NCI-H345 treated with DMSO at 0.1 percent for 48 hours (cell line): ENCODE results near the gene VPS9D1.
A peak's percentile ranks its signal among the peaks of the same experiment; 100 is the strongest.
"Not testable (repeated sequence)": the region's sequence is repeated elsewhere in the genome, so short reads cannot be mapped to it uniquely, and the experiment has no call there.

ENCODE experiments used
- DNase-seq: peaks from one replicate; lab custom pipeline; 2025; ENCODE audit not compliant: unreplicated experiment; lab: John Stamatoyannopoulos, UW

Gene VPS9D1

DNA sequence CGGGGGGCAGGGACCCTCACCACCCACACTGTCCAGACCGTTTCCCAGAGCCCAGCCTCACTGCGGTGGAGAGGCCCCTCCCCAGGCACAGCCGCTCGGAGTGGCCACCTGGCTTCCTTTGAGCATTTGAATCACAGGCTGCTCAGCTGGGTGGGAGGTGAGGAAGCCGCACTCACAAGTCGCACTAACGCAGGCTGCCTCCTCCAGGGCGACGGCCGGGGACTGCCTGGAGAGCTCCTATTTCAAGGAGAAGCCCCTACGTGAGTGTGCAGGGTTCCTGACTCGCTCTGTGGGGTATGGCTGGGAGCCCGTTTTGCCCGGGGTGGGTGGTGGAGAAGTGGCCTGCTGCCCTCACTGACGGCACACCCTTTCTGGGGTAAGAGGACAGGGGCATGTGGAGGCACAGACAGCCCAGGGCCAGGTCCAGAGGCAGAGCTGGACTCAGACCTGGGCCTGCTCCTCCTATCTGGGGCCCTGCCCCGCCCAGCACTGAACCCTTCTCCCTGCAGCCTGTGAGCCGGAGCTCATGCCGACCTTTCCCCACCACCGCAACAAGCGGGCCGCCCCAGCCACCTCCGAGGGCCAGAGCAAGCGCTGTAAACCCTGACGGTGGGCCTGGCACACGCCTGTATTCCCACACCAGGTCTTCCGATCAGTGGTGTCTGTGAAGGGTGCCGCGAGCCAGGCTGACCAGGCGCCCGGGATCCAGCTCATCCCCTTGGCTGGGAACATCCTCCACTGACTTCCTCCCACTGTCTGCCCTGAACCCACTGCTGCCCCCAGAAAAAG is 25.4 kb downstream of the VPS9D1 start:
- DNase-seq = no peak

DNA sequence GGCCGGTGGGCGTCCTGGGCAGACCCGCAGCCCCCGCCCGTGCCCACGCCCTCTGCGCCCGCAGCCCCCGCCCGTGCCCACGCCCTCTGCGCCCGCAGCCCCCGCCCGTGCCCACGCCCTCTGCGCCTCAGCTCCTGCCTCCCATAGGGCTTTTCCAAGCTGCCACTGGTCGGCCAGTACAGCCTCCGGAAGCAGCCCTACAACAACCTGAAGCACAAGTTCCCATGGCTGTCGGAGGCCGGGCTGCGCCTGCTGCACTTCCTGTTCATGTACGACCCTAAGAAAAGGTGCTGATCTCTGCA is 26.0 kb downstream of the VPS9D1 start:
- not testable (repeated sequence) for DNase-seq

DNA sequence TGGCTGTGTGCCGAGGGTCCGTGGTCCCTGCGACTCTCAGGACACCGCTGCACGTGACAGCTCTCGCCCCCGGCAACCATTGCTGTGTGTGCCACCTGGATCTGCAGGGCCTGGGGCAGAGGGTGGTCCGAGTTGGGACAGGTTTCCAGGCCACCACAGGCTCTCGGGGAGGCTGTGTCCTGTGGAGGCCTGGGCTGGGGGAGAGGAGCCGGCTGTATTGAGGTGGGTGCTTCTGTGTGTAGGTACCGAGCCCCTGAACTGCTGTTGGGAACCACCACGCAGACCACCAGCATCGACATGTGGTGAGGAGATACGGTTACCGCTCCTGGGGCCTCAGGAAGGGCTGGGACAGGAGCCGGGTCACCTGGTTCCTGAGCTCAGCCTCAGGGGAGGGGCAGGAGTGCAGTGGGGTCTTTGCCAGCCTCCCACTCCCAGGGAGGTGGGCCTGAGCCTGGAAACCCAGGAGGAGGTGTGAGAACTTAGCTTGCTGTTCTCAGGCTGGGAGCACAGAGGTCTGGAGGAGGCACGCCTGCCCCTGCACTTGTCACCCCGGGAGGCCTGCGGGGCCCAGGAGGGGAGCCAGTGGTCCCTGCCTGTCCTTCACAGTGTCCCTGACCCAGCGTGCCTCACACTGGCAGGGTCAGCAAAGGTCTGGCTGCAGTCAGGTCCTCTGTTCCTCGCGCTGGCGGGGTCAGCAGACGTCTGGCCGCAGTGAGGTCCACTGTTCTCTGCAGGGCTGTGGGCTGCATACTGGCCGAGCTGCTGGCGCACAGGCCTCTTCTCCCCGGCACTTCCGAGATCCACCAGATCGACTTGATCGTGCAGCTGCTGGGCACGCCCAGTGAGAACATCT is 26.5 kb downstream of the VPS9D1 start:
- no peak for DNase-seq

DNA sequence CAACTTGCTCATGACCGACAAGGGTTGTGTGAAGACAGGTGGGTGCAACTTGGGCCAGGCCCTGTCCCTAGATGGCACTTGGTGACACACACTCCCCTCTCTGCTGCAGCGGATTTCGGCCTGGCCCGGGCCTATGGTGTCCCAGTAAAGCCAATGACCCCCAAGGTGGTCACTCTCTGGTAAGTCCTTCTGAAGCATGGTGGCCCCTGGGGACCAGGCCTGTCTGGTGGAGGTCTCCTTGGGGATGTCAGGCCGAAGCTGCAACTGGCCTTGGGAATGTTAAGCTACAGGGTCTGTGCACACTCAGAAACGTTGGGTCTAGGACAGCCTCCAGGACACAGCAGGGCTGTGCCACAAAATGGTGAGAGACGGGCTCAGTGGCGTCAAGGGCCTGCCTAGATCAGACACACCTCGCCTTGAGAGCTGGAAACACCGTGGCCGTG is 27.4 kb downstream of the VPS9D1 start:
- DNase-seq = no peak

DNA sequence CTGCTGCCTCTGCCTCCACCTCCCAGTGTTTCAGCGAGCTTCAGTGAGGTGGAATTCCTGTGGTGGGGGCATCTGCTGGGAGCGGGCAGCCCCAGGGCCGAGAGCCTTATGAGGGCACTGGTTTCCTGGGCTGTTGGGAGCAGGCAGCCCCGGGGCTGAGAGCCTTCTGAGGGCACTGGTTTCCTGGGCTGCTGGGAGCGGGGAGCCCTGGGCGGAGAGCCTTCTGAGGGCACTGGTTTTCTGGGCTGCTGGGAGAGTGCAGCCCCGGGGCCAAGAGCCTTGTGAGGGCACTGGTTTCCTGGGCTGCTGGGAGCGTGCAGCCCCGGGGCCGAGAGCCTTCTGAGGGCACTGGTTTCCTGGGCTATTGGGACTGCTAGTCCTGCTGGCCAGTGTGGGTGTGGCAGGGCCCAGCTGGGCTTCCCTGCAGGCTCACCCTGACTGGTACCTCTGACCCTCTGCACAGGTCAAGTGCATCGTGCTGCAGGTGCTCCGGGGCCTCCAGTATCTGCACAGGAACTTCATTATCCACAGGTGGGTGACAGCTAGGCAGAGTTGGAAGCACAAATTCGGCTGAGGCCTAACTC is 28.6 kb downstream of the VPS9D1 start:
- no peak for DNase-seq

DNA sequence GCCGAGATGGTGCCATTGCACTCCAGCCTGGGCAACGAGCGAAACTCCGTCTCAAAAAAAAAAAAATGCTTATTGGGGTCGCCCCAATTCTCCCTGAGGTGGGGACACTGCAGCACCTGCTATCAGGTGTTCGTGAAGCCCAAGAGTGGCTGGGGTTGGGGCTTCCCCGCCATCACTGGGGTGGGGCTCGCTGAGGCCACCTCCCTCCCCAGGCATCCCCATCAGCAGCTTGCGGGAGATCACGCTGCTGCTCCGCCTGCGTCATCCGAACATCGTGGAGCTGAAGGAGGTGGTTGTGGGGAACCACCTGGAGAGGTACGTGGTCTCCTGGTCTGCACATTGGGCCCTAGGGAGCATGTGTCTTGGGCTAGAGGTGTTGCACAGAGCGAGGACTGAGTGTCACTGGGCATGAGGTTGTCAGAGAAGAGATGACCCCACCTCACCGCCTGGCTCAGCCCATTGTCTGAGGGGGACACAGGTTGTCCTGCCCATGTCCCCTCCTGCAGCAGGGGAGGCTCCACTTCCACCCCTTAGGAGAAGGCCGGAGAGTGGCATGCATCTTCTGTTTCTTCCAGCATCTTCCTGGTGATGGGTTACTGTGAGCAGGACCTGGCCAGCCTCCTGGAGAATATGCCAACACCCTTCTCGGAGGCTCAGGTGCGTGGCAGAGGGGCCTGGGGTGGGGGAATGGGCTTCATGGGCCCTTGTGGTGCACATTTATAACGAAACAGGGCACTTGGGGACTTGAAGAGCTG is 29.3 kb downstream of the VPS9D1 start:
- no peak for DNase-seq

DNA sequence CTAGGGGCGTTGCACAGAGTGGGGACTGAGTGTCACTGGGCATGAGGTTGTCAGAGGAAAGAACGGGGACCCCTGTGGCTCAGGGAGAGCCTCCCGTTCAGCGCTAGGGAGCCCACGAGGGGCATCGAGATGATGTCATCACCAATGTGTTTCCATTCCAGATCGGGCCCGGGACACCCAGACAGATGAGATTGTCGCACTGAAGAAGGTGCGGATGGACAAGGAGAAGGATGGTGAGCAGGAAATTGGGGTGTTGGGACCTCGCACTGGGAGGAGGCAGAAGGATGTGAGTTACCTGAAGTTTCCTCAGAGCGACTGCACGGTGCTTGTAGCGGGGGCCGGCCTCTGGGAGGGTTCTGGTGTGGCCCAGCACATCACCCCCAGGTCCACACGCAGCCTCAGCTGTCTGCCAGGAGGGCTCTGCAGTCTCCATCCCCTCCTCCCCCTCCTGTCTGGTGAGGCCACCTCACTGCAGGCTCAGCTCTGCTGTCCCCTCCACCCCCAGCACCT is 30.3 kb downstream of the VPS9D1 start:
- DNase-seq = no peak

DNA sequence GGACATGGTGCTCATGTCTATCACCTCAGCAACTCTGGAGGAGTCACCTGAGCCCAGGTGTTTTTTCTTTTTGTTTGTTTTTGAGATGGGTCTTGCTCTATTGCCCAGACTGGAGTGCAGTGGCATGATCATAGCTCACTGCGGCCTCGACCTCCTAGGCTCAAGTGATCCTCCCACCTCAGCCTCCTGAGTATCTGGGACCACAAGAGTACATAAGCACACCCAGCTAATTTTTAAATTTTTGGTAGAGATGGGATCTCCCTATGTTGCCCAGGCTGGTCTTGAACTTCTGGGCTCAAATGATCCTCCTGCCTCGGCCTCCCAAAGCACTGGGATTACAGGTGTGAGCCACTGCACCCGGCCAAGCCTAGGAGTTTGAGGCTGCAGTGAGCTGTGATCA is 31.1 kb downstream of the VPS9D1 start:
- DNase-seq = not testable (repeated sequence)

DNA sequence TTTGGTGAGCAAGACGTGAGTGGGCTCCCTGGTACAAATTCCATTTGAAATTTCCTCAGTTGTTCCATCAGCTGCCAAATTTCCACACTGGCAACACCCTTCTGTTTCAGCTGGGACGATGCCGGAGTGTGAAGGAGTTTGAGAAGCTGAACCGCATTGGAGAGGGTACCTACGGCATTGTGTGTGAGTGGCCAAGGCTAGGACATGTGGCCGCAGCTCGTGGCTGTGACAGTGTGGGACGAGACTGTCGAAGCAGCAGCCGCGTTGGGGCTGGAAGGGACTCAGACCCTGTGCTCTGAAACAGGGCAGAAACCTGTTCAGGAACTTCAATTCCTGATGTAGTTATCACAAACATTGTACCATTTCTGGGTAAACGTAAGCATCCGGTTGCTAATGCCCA is 31.6 kb downstream of the VPS9D1 start:
- DNase-seq = no peak

DNA sequence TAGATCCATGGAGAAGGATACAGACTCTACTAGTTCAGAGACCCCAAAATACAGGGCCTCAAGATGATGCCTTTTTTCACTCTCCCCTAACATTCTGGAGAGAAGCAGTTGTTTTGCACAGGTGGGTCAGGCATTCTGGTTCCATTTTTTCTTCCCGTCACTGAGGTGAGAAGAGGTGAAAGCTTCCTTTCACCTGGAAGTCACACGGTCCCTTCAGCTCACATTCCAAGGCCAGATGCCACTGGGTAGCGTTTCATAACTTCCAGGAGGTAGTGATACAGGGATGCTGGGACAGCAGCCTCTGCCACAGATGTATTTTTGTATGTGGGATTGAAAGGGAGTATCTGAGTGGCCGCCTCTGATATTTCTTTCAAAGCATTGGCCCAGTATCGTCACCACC is 32.3 kb downstream of the VPS9D1 start:
- no peak for DNase-seq

DNA sequence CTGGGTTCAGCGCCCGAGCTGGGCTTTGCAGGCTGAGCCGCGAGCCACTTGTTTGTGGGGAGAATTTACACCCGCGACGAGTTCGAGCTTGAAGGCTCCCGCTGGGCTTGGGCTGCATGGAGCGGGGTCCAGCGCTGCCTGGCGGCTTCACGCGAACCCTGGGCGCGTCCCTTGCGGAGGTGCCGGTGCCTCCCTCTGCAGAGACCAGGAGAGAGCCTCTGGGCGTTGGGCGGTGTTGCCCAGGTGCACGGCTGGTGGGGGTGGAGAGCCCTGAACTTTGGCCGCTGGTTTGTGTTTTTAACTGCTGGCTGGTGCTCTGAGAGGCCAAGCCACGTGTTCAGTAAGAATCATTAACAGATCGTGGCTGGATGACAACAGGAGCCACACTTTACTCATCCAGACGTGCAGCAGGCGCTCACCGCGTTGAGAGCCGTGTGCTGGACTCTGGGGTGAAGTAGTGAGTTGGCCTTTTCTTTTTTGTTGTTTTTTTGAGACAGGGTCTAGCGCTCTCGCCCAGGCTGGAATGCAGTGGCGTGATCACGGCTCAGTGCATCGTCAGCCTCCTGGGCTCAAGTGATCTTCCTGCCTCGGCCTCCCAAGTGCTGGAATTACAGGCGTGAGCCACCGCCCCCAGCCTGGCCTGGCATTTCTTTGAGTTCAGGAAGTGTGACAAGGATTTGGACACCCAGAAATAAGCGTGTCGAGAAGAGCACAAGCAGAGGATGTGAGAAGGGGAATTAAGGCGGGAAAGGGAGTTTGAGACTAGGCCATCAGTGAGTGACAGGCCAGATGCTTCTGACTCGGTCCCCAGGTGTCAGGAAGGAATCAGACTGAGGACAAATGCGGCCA is 33.4 kb downstream of the VPS9D1 start:
- DNase-seq = no peak

DNA sequence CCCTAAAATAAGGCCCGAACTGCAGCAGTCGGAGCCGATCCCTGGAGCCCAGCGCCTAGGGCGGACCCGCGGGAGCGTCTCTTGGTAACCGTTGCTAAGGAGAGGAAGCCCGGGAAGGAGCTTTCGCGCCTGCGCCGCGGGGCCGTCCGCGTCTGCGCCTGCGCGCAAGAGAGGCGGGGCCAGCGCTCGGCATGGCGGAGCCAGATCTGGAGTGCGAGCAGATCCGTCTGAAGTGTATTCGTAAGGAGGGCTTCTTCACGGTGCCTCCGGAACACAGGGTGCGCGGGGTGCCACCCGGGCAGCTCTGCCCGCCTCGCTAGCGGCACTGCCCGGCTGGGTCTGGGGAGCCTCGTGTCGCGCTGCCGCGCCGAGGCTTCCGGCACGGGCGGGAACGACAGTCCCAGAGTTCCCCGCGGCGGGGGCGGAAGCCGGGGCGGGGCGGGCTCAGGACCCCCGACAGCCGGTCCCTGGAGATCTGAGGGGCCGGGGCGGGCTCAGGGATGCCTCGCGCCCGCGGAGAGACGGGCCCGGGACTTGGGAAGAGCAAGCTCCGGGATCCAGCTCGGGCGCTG is 34.1 kb downstream of the VPS9D1 start, which contains the start of gene CDK10:
TSS of gene CDK10 (plus strand) at position 170 of the 572 bp plus-strand sequence. CDS start at position 192, 22 bp downstream.
- peak; percentile 80 for DNase-seq

DNA sequence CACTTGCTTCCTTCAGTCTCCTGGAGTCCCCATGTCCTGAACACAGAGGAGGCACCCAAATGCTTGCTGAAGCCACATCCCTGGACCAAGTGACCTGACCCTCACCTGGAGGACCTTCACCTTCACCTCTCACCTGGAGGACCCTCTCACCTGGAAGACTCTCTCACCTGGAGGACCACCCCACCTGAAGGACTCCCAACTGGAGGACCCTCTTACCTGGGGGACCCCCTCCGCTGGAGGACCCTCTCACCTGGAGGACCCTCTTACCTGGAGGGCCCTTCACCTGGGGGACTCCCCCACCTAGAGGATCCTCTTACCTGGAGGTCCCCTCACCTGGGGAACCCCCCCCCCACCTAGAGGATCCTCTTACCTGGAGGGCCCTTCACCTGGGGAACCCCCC is 34.8 kb downstream of the VPS9D1 start:
- no peak for DNase-seq

DNA sequence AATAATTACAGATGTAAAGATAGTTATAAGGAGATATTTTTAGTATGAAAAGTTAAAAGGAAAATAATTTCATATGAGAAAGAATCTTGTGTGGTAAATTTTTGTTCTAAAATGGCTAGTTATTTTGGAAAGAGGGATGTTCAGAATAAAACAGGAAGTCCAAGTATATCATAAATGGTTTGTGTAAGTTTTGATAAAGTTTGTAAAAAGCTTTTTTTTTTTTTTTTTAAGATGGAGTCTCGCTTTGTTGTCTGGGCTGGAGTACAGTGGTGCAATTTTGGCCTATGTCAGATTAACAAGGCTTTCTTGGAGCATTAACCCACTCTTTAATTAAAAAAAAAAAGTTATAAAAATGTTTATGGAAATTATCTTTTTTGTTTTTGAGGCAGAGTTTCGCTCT is 42.4 kb downstream of the VPS9D1 start:
- DNase-seq = no peak

DNA sequence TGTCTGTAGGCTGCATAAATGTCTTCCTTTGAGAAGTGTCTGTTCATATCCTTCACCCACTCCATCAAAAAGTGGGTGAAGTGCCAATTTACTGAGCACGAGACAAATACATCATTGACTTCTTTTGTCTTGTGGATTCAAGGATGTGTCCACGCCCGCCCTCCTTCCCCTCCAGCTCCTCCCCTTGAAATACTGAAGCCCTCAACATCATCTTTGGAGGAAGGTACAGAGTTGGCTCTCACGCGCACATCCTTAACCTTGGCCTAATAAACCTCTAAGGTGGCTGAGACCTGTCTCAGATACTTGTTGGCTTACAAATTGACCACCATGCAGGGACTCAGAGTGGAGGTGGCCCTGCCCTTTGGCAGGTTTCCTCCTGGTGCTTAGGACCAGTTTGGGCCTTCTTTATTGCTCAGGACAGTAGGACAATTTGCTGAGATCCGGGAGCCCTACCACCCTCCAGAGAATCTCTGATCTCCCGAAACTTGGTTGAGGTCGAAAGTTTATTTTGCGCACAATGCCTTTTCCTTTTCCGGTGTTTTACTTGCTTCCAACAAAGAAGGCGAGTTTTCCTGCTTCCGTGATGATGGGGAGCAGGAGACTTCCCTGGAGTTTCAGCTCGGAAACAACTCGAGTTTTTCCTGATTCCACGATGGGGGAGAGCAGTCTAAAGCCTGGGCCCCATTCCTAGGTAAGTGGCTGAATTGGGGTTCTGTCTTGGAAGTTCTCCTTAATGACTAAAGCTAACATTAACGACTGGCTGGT is 48.3 kb downstream of the VPS9D1 start:
- DNase-seq = no peak

DNA sequence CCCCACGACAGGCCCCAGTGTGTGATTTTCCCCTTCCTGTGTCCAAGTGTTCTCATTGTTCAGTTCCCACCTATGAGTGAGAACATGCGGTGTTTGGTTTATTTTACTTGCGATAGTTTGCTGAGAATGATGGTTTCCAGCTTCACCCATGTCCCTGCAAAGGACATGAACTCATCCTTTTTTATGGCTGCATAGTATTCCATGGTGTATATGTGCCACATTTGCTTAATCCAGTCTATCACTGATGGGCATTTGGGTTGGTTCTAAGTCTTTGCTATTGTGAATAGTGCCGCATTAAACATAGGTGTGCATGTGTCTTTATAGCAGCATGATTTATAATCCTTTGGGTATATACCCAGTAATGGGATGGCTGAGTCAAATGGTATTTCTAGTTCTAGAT is 49.1 kb downstream of the VPS9D1 start:
- not testable (repeated sequence) for DNase-seq

DNA sequence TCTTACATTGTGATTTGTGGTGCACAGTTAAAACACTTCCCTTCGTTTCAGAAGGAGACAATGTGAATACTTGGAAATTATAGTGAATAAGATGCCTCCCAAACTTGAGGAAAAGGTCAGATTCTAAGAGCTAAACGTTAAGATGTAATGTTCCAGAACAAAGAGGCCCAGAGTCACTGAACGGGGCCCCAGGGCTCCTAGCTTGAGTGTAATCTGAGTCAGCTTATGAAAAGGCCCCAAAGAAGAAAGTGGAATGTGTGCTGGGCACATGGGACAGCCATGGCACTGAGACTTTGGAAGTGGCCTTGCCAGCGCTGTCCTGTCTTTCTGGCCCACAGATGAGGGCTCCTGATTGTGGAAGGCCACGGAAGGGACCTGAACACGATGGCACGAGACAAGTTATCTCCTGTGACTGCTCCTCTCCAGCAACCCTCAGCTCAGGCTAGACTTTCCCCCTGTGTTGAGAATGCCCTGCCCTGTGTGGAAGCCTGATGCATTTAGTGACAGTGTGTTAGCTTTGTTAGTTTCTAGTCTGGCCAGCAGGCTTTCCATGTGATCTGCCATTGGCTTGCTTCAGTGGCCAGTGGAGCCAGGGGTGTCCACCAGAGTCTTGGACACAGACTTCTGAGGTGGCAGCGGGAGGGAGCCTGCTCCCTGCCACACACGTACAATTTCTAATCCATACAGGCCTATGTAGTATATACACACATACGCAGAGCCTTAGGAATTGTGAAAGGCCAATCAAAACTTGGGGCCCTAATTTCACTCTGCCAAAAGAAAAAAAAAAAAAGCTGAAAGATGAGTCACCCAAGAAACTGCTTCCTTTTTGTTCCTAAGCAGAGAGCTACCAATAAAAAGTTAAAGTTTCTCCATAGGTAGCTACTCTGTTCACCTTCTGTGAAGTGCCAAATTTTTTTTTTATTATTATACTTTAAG is 49.9 kb downstream of the VPS9D1 start:
- DNase-seq = no peak

DNA sequence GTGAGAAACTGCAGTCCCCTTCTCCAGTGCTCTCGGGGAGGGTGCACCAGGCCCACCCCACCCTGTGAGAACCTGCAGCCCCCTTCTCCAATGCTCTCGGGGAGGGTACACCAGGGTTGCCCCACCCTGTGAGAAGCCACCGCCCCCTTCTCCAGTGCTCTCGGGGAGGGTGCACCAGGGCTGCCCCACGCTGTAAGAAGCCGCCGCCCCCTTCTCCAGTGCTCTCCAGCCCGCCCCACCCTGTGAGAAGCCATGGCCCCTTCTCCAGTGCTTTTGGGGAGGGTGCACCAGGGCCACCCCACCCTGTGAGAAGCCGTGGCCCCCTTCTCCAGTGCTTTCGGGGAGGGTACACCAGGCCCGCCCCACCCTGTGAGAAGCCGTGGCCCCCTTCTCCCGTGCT is 50.9 kb downstream of the VPS9D1 start:
- no peak for DNase-seq
